K562 (cell line): ENCODE results near the gene MC1R. TPM values are rescaled to one million over a fixed set of nuclear protein-coding genes. Genes with fewer than 3 reads are reported as not detected.

Source experiments
- BRD4 ChIP-seq: fragments of 200-600 bp; sonication (generic); IDR thresholded peaks from 2 replicates; pipeline ENCODE4 v1.6.1; 2017; ENCODE audit warnings: inconsistent platforms
- FOS ChIP-seq: IDR thresholded peaks from 3 replicates; pipeline ENCODE4 v1.6.1; 2011; ENCODE audit not compliant: insufficient read length; ENCODE audit errors: extremely low read depth
- GABPA ChIP-seq: fragments of 200-800 bp; sonication (Bioruptor generic); conservative IDR thresholded peaks from 2 replicates; pipeline ENCODE4 v1.6.1; 2016; ENCODE audit warnings: low read depth, missing genetic modification characterization, missing compliant biosample characterization
- GATAD2B ChIP-seq: fragments of 450-650 bp; IDR thresholded peaks from 2 replicates; pipeline ENCODE4 v1.6.1; 2017; ENCODE audit warnings: mild to moderate bottlenecking, borderline replicate concordance
- HNRNPUL1 ChIP-seq: fragments of 200-400 bp; formaldehyde crosslinking; IDR thresholded peaks from 2 replicates; pipeline ENCODE4 v1.6.1; 2017; ENCODE audit warnings: low read length
- MTA2 ChIP-seq: fragments of 450-650 bp; IDR thresholded peaks from 2 replicates; pipeline ENCODE4 v1.6.1; 2016; ENCODE audit warnings: low read depth
- MXI1 ChIP-seq: IDR thresholded peaks from 2 replicates; pipeline ENCODE4 v1.6.1; 2011; ENCODE audit warnings: low read depth, mild to moderate bottlenecking, improper control_type of control experiment, low read length
- NCOA4 ChIP-seq: fragments of 450-650 bp; IDR thresholded peaks from 2 replicates; pipeline ENCODE4 v1.6.1; 2018; ENCODE audit warnings: mild to moderate bottlenecking; ENCODE audit not compliant: partially characterized antibody
- NR2C1 ChIP-seq, 2 experiments: fragments of 450-650 bp; IDR thresholded peaks; 2 replicates each; pipeline ENCODE4 v1.6.1; 2017; ENCODE audit warnings: mild to moderate bottlenecking in 2 of 2, antibody characterized with exemption in 1 of 2, inconsistent platforms in 1 of 2, missing compliant biosample characterization in 1 of 2, missing genetic modification characterization in 1 of 2
- PCBP2 ChIP-seq: fragments of 200-400 bp; formaldehyde crosslinking; IDR thresholded peaks from 2 replicates; pipeline ENCODE4 v1.6.1; 2018; ENCODE audit warnings: low read length, low read depth, mild to moderate bottlenecking, moderate library complexity; ENCODE audit not compliant: poor library complexity, severe bottlenecking
- RBM22 ChIP-seq: fragments of 200-400 bp; formaldehyde crosslinking; IDR thresholded peaks from 2 replicates; pipeline ENCODE4 v1.6.1; 2018; ENCODE audit warnings: low read length, low read depth; ENCODE audit not compliant: poor library complexity, severe bottlenecking
- STAT5B ChIP-seq: fragments of 250-450 bp; sonication (Bioruptor Pico); IDR thresholded peaks from 2 replicates; pipeline ENCODE4 v1.8.0; 2021; ENCODE audit warnings: mild to moderate bottlenecking, inconsistent platforms
- TBL1XR1 ChIP-seq, 2 experiments: IDR thresholded peaks; 2 replicates each; pipeline ENCODE4 v1.6.1; 2012; ENCODE audit warnings: improper control_type of control experiment in 2 of 2, low read length in 2 of 2, mild to moderate bottlenecking in 1 of 2
- U2AF1 ChIP-seq: fragments of 200-400 bp; formaldehyde crosslinking; optimal IDR thresholded peaks from 2 replicates; pipeline ENCODE3; 2017; ENCODE audit warnings: mild to moderate bottlenecking, low read depth, low read length, moderate library complexity
- ZNF318 ChIP-seq, 2 experiments: fragments of 450-650 bp; IDR thresholded peaks; 2 replicates each; pipeline ENCODE4 v1.6.1; 2016; ENCODE audit warnings: mild to moderate bottlenecking in 2 of 2, borderline replicate concordance in 1 of 2, low read depth in 1 of 2, moderate library complexity in 1 of 2
- ZNF354B ChIP-seq: fragments of 250-450 bp; sonication (Bioruptor Pico); IDR thresholded peaks from 2 replicates; pipeline ENCODE4 v1.4.0; 2020
- ZNF384 ChIP-seq: IDR thresholded peaks from 2 replicates; pipeline ENCODE4 v1.6.1; 2012; ENCODE audit warnings: low read depth, low read length, improper control_type of control experiment
- ZNF41 ChIP-seq: fragments of 250-450 bp; sonication (Bioruptor Pico); conservative IDR thresholded peaks from 2 replicates; pipeline ENCODE4 v1.4.0; 2020; ENCODE audit warnings: mild to moderate bottlenecking
- ZNF695 ChIP-seq: fragments of 450-650 bp; formaldehyde crosslinking; IDR thresholded peaks from 2 replicates; pipeline ENCODE4 v1.4.0; 2020; ENCODE audit warnings: mild to moderate bottlenecking, moderate library complexity
- ZNF766 ChIP-seq: fragments of 200-800 bp; sonication (Bioruptor generic); conservative IDR thresholded peaks from 2 replicates; pipeline ENCODE4 v1.6.1; 2016; ENCODE audit warnings: missing genetic modification characterization, missing compliant biosample characterization
- polyA plus RNA-seq, 8 experiments: library from polyadenylated mRNA; depleted of rRNA in 4 of 8; stranded (reverse) in 5 of 8; unstranded in 3 of 8; fragments of >200 nt; fragmentation: Nextera tagmentation in 2 of 8; fragmentation: Illumina TruSeq in 1 of 8; extraction: Ambion mirVana in 2 of 8; extraction: Trizol in 1 of 8; gene quantifications; 2 replicates each; pipeline versions ENCODE4 v1.2.1 to v1.2.3, GENCODE V29; 2011 to 2014; ENCODE audit warnings: inconsistent platforms in 1 of 8, missing spikeins in 1 of 8
- total RNA-seq, 7 experiments: library from RNA; depleted of rRNA in 6 of 7; stranded (reverse); fragments of >200 nt in 6 of 7; fragmentation: Illumina TruSeq in 2 of 7; extraction: Trizol in 2 of 7; gene quantifications; 2 replicates each; pipeline versions ENCODE4 v1.2.1 to v1.2.3, GENCODE V29; 2011 to 2021; ENCODE audit warnings: low replicate concordance in 1 of 7

The MC1R gene
- total and polyA plus RNA-seq, 9 of the 15 experiments (the other 6 are each of a cell fraction or from before 2014, with no cell fraction given): 0.14 to 5.3 (median 2.5) TPM; not detected in 1

GRCh38 chr16:89873109-89873971, 45.3 kb upstream of the MC1R start, which contains the start of gene TCF25 (continued):
- TF ChIP-seq ZNF318 (IDR thresholded peaks at IDR 0.05; ENCODE audit: borderline replicate concordance in 1 of 2, low read depth in 1 of 2): no peak
- TF ChIP-seq ZNF41: no peak
- no peak for TF ChIP-seq ZNF384
- TF ChIP-seq MXI1: no peak
- no peak for TF ChIP-seq TBL1XR1 (IDR thresholded peaks at IDR 0.05; ENCODE audit: low read length in 2 of 2)
- no peak for TF ChIP-seq NCOA4
- peak; percentile 25 for TF ChIP-seq RBM22
- no peak for TF ChIP-seq PCBP2
- TF ChIP-seq GABPA (tag): no peak
- TF ChIP-seq FOS: no peak
- TF ChIP-seq U2AF1: no peak
- no peak for TF ChIP-seq MTA2
- no peak for TF ChIP-seq NR2C1 (IDR thresholded peaks at IDR 0.05)
- TF ChIP-seq NR2C1 (tag; IDR thresholded peaks at IDR 0.05): no peak; the same call in 1 of the 2 replicates
- no peak for TF ChIP-seq GATAD2B
- no peak for TF ChIP-seq ZNF354B (CRISPR knock-in tag)
- no peak for TF ChIP-seq HNRNPUL1
- TF ChIP-seq ZNF766 (CRISPR knock-in tag): no peak
- TF ChIP-seq BRD4: peak; percentile 80; the same call in 1 of the 2 replicates
- TF ChIP-seq ZNF695 (CRISPR knock-in tag): no peak
- no peak for TF ChIP-seq STAT5B
